Keratinocyte (primary cell): ENCODE measurements around the gene HERC3. TPM values are rescaled to one million over a fixed set of nuclear protein-coding genes. Genes with fewer than 3 reads are reported as not detected.

Experiments used
- DNase-seq: peaks from one replicate; pipeline ENCODE4 v3.0.0-alpha.2; 2011; ENCODE audit warnings: low read depth, missing footprints, low spot score
- FAIRE-seq: peaks from 2 replicates; lab custom pipeline; 2011; peaks lifted over from hg19 to GRCh38; lab: Jason Lieb, UNC
- H2AFZ ChIP-seq: 2 replicates; pipeline ENCODE4 v1.6.0; 2012; ENCODE audit warnings: low read length, control low read depth, inconsistent platforms; ENCODE audit not compliant: control insufficient read depth
- H3K27ac ChIP-seq: 2 replicates; pipeline ENCODE4 v1.5.1; 2011; ENCODE audit warnings: low read length; ENCODE audit not compliant: control insufficient read depth, insufficient read depth
- H3K27me3 ChIP-seq: 3 replicates; pipeline ENCODE4 v1.6.0; 2011; ENCODE audit warnings: low read length; ENCODE audit not compliant: control insufficient read depth, insufficient read depth; ENCODE audit errors: extremely low read depth
- H3K36me3 ChIP-seq, 2 experiments: 2 replicates in 1 of 2; 3 replicates in 1 of 2; pipeline ENCODE4 v1.5.1; 2011; ENCODE audit warnings: low read length in 2 of 2, mild to moderate bottlenecking in 1 of 2; ENCODE audit not compliant: control insufficient read depth in 2 of 2, insufficient read depth in 2 of 2; ENCODE audit errors: extremely low read depth in 1 of 2
- H3K4me1 ChIP-seq: 3 replicates; pipeline ENCODE4 v1.5.1; 2011; ENCODE audit warnings: low read length; ENCODE audit not compliant: control insufficient read depth, insufficient read depth; ENCODE audit errors: extremely low read depth
- H3K4me2 ChIP-seq: 3 replicates; pipeline ENCODE4 v1.6.0; 2011; ENCODE audit warnings: low read depth, low read length; ENCODE audit not compliant: control insufficient read depth, insufficient read depth; ENCODE audit errors: extremely low read depth
- H3K4me3 ChIP-seq, 3 experiments: fragments of 200-600 bp in 1 of 3; sonication (generic) in 1 of 3; 2 replicates in 2 of 3; 3 replicates in 1 of 3; pipeline ENCODE4 v1.5.1; 2011 to 2016; ENCODE audit warnings: low read length in 3 of 3, mild to moderate bottlenecking in 3 of 3, control low read depth in 2 of 3, inconsistent platforms in 1 of 3, low read depth in 1 of 3, mixed read lengths in 1 of 3, mixed run types in 1 of 3, moderate library complexity in 1 of 3; ENCODE audit not compliant: control insufficient read depth in 2 of 3, insufficient read depth in 2 of 3; ENCODE audit errors: extremely low read depth in 1 of 3
- H3K79me2 ChIP-seq: 2 replicates; pipeline ENCODE4 v1.6.0; 2012; ENCODE audit warnings: low read length; ENCODE audit not compliant: control insufficient read depth, insufficient read depth
- H3K9ac ChIP-seq: 3 replicates; pipeline ENCODE4 v1.6.0; 2011; ENCODE audit warnings: low read length; ENCODE audit not compliant: control insufficient read depth, insufficient read depth; ENCODE audit errors: extremely low read depth
- H3K9me1 ChIP-seq: 3 replicates; pipeline ENCODE4 v1.6.0; 2011; ENCODE audit warnings: low read length; ENCODE audit not compliant: control insufficient read depth, insufficient read depth; ENCODE audit errors: extremely low read depth
- H3K9me3 ChIP-seq: 2 replicates; pipeline ENCODE4 v1.5.1; 2012; ENCODE audit warnings: low read depth, low read length; ENCODE audit not compliant: control insufficient read depth
- H4K20me1 ChIP-seq: 3 replicates; pipeline ENCODE4 v1.6.0; 2011; ENCODE audit warnings: low read length; ENCODE audit not compliant: control insufficient read depth, insufficient read depth; ENCODE audit errors: extremely low read depth
- CTCF ChIP-seq, 3 experiments: IDR thresholded peaks in 1 of 3; conservative IDR thresholded peaks in 1 of 3; optimal IDR thresholded peaks in 1 of 3; 2 replicates in 2 of 3; 3 replicates in 1 of 3; pipeline versions ENCODE3 to v1.5.1; 2011; ENCODE audit warnings: low read length in 3 of 3, mild to moderate bottlenecking in 3 of 3, moderate library complexity in 2 of 3, control low read depth in 1 of 3, inconsistent platforms in 1 of 3; ENCODE audit not compliant: insufficient read depth in 2 of 3; ENCODE audit errors: extremely low read depth in 1 of 3
- EZH2 ChIP-seq: IDR thresholded peaks from one replicate; pipeline ENCODE4 v1.6.1; 2012; ENCODE audit warnings: inconsistent platforms, mild to moderate bottlenecking, low read length, moderate library complexity
- dilution Hi-C: fragments of 300-500 bp; cut with MboI; formaldehyde crosslinking; loops from one replicate; pipeline ENCODE4 v1.7.0; 2020; ENCODE audit warnings: low sequenced_read_pairs; ENCODE audit not compliant: extremely low pct_ligation_motif_present
- polyA plus RNA-seq, 5 experiments: library from polyadenylated mRNA; depleted of rRNA in 3 of 5; stranded (reverse) in 3 of 5; stranded (forward) in 1 of 5; unstranded in 1 of 5; fragments of >200 nt; gene quantifications; 1 replicate in 1 of 5; 2 replicates in 3 of 5; 3 replicates in 1 of 5; pipeline versions ENCODE4 v1.2.1 to v1.2.3, GENCODE V29; 2011 to 2012; ENCODE audit warnings: missing spikeins in 2 of 5, low read depth in 1 of 5, low replicate concordance in 1 of 5

HERC3 gene
- polyA plus RNA-seq, 1 donor (not counting 4 experiments of a cell fraction or from before 2014, with no cell fraction given), result 26.3 TPM

GRCh38 chr4:88744609-88745008 lies 152.3 kb downstream of the HERC3 start:
- TF ChIP-seq EZH2 (no peak), CTCF (optimal IDR thresholded peaks at IDR 0.05 in 1 of 3, IDR thresholded peaks at IDR 0.05 in 1 of 3, conservative IDR thresholded peaks at IDR 0.05 in 1 of 3; ENCODE audit: extremely low read depth in 1 of 3, insufficient read depth in 2 of 3, low read length in 3 of 3) (no peak)
- no peaks in the 10 kb centered on the region for H3K27me3 ChIP-seq
- FAIRE-seq (no peak), DNase-seq (no peak)
- no peaks in the 10 kb centered on the region for H3K4me1 ChIP-seq
- no peak overlapping the region for H3K4me2 ChIP-seq
- no peaks in the 10 kb centered on the region for H4K20me1 ChIP-seq
- no peaks in the 10 kb centered on the region for H3K9me1 ChIP-seq
- dilution Hi-C loops, result no loop called here
- no peaks in the 10 kb centered on the region for H3K9me3 ChIP-seq
- H3K9ac ChIP-seq, result no peak overlapping the region
- H3K27ac ChIP-seq, result no peak overlapping the region
- H3K4me3 ChIP-seq, result no peak overlapping the region
- H3K36me3 ChIP-seq, result peaks cover 0 to 3% of the 10 kb centered on the region in 2 experiments
- no peaks in the 10 kb centered on the region for H3K79me2 ChIP-seq
- no peak overlapping the region for H2AFZ ChIP-seq

DNA sequence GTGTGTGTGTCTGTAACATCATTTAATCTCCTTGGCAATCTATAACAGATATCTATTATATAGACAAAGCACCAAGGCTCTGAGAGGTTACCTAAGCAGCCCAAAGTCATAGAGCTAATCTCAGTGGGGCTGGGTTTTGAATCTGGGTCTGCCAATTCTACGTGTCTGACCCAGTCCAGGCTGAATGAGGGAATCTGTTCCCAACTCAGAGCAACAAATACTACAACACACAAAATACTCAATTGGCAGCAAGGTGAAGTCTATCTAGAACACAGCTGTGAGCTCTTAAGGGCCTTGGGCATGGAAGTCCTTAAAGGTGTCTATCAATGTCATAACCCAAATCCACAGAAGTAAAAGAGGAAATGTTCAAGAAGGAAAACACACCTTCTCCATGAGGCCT lies 152.9 kb downstream of the HERC3 start:
- H3K36me3 ChIP-seq, result peaks cover 0 to 3% of the 10 kb centered on the region in 2 experiments

More for the DNA sequence above, 152.9 kb downstream of the HERC3 start:
- no peak overlapping the region for H3K9ac ChIP-seq
- no peaks in the 10 kb centered on the region for H3K79me2 ChIP-seq
- no peak overlapping the region for H3K4me3 ChIP-seq
- H2AFZ ChIP-seq, result no peak overlapping the region
- H3K4me2 ChIP-seq, result no peak overlapping the region
- no peaks in the 10 kb centered on the region for H4K20me1 ChIP-seq
- H3K9me1 ChIP-seq, result no peaks in the 10 kb centered on the region
- H3K9me3 ChIP-seq, result no peaks in the 10 kb centered on the region
- no peaks in the 10 kb centered on the region for H3K27me3 ChIP-seq
- TF ChIP-seq EZH2 (no peak), CTCF (optimal IDR thresholded peaks at IDR 0.05 in 1 of 3, IDR thresholded peaks at IDR 0.05 in 1 of 3, conservative IDR thresholded peaks at IDR 0.05 in 1 of 3; ENCODE audit: extremely low read depth in 1 of 3, insufficient read depth in 2 of 3, low read length in 3 of 3) (no peak)
- no peaks in the 10 kb centered on the region for H3K4me1 ChIP-seq
- dilution Hi-C loops, result no loop called here
- no peak for FAIRE-seq
- H3K27ac ChIP-seq, result no peak overlapping the region
- no peak for DNase-seq
